Lower leg skin (tissue), 3 donors: ENCODE results near the gene COL4A1.

Source experiments
- POLR2A ChIP-seq, 2 donors: fragments of 450-650 bp; IDR thresholded peaks; one replicate each; pipeline ENCODE4 v1.6.1; 2016 to 2017; ENCODE audit warnings: antibody characterized with exemption in 2 of 2, mild to moderate bottlenecking in 1 of 2, moderate library complexity in 1 of 2
- TF ChIP-seq, protein P1 (sequence below), 3 donors: fragments of 450-650 bp; IDR thresholded peaks; one replicate each; pipeline ENCODE4 v1.5.1; 2016; ENCODE audit warnings: antibody characterized with exemption in 3 of 3, mild to moderate bottlenecking in 3 of 3, moderate library complexity in 2 of 3

DNA sequence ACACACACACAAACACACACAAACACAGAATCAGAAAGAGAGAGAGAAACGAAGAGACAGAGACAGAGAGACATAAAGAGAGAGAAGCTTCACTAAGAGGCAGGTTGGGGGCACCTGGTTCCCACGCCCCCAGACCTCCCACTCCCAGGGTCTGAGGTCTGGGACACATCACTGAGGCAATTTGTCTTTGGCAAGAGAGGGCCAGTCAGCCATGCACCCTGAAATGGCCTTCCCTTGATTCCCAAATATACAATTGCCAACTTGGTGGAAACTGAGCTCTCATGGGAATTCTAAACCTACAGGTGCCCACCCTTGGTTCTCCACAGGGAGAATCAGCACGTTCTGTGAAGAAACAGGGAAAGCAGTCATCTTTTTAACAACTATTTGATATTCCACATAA lies 79.5 kb downstream of the COL4A1 start:
- TF ChIP-seq POLR2A (IDR thresholded peaks at IDR 0.05) = no peak
- TF ChIP-seq, protein P1, sequence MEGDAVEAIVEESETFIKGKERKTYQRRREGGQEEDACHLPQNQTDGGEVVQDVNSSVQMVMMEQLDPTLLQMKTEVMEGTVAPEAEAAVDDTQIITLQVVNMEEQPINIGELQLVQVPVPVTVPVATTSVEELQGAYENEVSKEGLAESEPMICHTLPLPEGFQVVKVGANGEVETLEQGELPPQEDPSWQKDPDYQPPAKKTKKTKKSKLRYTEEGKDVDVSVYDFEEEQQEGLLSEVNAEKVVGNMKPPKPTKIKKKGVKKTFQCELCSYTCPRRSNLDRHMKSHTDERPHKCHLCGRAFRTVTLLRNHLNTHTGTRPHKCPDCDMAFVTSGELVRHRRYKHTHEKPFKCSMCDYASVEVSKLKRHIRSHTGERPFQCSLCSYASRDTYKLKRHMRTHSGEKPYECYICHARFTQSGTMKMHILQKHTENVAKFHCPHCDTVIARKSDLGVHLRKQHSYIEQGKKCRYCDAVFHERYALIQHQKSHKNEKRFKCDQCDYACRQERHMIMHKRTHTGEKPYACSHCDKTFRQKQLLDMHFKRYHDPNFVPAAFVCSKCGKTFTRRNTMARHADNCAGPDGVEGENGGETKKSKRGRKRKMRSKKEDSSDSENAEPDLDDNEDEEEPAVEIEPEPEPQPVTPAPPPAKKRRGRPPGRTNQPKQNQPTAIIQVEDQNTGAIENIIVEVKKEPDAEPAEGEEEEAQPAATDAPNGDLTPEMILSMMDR (IDR thresholded peaks at IDR 0.05) = no peak
